ENCODE measurements around the gene BOC.

BOC gene

DNA sequence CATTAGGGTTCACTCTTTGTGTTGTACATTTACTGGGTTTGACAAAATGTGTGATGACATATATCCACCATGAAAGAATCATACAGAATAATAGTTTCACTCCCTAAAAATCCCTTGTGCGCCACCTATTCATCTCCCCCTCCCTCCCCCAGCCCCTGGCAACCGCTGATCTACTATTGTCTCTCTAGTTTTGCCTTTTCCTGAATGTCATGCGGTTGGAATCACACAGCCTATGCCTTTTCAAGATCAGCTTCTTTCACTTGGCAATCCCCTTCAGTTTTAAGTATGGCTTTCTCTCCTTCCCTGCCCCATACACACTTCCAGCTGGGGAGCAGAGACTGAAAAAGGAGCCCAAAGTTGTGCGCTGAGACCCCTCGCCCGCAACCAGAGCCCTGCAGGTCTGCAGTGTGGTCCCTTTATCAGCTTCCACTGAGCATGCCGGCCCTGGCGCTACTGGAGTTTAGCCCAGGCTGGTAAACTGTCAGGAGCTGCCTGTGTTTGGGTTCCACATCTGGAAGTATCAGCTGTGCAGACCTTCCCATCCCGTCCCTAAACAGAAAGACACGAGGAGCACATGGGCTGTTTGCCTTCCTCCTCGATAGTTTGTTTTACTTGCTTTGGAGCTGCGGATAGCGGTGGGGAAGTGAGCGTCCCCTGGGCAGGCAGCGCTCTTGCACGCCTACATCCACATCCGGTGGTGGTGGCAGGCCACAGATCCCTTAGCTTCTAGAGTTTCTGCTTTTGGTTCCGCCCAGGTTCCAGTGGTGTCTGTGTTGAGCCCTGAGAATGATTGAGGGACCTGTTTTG lies 12.3 kb downstream of the BOC start:
- TF ChIP-seq, protein P1, sequence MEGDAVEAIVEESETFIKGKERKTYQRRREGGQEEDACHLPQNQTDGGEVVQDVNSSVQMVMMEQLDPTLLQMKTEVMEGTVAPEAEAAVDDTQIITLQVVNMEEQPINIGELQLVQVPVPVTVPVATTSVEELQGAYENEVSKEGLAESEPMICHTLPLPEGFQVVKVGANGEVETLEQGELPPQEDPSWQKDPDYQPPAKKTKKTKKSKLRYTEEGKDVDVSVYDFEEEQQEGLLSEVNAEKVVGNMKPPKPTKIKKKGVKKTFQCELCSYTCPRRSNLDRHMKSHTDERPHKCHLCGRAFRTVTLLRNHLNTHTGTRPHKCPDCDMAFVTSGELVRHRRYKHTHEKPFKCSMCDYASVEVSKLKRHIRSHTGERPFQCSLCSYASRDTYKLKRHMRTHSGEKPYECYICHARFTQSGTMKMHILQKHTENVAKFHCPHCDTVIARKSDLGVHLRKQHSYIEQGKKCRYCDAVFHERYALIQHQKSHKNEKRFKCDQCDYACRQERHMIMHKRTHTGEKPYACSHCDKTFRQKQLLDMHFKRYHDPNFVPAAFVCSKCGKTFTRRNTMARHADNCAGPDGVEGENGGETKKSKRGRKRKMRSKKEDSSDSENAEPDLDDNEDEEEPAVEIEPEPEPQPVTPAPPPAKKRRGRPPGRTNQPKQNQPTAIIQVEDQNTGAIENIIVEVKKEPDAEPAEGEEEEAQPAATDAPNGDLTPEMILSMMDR (IDR thresholded peaks at IDR 0.05; ENCODE audit: low read length, missing control alignments): no peak
- DNase-seq (ENCODE audit: low read depth): no peak
- no peak overlapping the region for H3K4me3 ChIP-seq (replicated peaks; ENCODE audit: low read depth, low read length)

DNA sequence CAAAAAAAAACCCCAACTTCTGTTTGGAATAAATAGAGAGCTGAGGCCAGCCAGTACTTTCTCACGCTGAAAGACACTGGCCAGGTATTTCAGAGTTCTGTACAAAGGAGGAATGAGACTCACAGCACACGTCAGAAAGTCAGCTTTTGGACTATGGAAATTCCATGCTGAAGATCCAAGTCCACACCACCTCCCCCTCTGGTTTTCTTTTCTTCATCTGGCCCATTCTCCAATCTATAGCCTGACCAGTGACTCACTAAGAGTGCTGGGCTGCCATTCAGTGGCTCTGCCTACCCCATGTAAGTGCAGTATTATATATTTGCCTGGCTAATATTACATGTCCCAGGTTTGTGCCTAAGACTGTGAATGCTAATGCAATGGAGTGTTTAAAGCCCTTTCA lies 13.9 kb downstream of the BOC start:
- no peak for DNase-seq (ENCODE audit: low read depth)
- H3K4me3 ChIP-seq (replicated peaks; ENCODE audit: low read depth, low read length): no peak overlapping the region
- TF ChIP-seq, protein P1 (IDR thresholded peaks at IDR 0.05; ENCODE audit: low read length, missing control alignments): no peak

DNA sequence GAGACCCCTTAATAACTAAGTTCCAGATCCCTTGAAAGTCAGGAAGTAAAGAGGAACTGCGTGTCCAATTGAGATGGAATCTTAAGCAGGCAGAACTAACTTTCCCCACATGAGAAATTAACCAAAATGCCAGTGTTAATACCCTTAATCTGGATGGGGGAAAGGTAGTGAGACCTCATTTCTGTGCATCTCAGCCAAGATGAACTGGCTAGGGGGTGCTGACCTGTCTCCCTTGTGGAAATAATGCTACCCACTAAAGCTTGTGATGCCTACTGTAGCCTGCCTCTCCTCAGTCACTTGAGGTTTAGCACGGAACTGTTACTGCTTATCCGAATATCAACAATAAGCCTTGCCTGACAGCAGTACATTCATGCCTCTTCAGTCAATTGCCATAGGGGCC lies 15.1 kb downstream of the BOC start:
- no peak overlapping the region for H3K4me3 ChIP-seq (replicated peaks; ENCODE audit: low read depth, low read length)
- no peak for DNase-seq (ENCODE audit: low read depth)
- TF ChIP-seq, protein P1 (IDR thresholded peaks at IDR 0.05; ENCODE audit: low read length, missing control alignments): no peak

DNA sequence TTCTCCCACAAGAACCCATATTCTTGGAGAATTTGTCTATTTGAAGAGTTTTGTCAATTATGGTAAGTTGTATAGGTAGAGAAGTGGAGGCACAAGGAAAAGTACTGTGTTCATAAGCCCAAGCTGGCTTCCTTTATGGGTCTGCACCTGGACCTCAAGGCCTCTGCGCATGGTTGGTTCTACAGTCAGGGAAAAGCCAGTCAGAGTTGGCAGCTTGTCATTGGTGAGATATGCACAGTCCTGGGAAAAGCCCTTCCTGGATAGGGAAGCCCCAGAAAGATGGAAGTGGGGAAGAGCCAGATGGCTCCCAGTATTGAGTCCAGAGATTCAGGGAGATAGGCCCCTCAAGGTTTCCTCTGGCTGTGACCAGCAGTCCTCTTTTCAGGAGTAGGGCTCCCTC lies 15.8 kb downstream of the BOC start:
- DNase-seq (ENCODE audit: low read depth): no peak
- TF ChIP-seq, protein P1 (IDR thresholded peaks at IDR 0.05; ENCODE audit: low read length, missing control alignments): no peak

DNA sequence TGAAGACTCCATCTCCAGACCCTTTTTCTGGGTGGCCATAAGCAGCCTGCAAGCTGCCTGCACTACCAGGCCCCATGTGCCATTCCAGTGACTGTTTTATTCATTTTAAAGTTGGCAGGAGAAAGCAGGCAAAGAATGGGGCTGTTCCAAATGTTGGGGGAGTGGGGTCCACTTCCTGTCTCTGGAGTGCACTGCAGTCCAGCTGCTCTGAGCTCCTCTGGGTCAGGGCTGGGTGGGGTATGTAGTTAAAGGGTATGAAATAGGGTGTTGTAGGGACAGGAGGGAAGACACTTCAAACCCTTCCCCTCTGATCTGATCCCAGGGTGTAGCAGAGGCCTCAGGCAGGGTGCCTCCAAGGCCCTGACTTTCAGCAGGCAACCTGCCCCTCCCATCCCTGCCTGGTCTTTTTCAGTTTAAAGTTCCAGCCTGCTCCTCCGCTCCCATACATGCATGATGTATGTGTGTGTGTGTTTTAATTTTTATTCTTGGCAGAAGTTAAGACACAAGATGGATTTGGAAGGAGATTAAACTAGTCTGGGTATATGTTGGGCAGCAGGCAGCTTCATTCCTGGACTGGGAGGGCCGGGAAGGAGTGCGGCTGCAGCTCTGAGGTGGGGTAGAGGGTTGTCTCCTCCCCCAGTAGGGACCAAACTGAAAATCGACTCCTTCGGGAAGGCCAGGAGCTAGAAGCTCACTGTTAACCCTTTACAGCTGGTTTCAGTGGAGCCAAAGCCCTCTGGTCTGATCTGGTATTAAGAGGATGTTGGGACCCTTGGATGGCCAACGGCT lies 17.3 kb downstream of the BOC start:
- H3K4me3 ChIP-seq (replicated peaks; ENCODE audit: low read depth, low read length): no peak overlapping the region
- TF ChIP-seq, protein P1 (IDR thresholded peaks at IDR 0.05; ENCODE audit: low read length, missing control alignments): no peak
- DNase-seq (ENCODE audit: low read depth): no peak

More for the DNA sequence above, 15.8 kb downstream of the BOC start:
- no peak overlapping the region for H3K4me3 ChIP-seq (replicated peaks; ENCODE audit: low read depth, low read length)

DNA sequence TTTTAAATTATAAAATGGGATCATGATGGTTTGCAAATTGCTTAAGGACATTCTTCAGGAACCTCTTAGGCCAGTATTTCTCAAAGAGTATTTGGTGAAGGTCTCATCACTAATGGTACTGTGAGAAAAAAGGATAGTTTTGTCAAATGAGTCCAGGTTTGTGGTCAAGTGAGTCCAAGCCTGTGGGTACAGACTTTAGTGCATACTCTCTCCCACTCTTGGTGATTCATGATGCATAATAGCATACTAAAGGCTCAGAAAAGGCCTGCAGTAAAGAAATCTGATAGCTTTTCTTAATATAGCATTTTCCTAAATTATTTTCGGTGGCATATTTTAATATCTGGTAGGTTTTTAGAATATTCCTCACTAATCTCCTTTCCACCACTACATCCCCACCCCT lies 20.0 kb downstream of the BOC start:
- TF ChIP-seq, protein P1 (IDR thresholded peaks at IDR 0.05; ENCODE audit: low read length, missing control alignments): no peak
- no peak overlapping the region for H3K4me3 ChIP-seq (replicated peaks; ENCODE audit: low read depth, low read length)
- peak; percentile 29 for DNase-seq (ENCODE audit: low read depth)

Measured in fibroblast of pulmonary artery (primary cell).